Activated T-cell treated with anti-CD3 and anti-CD28 coated beads for 4 hours (primary cell): ENCODE measurements around the gene OVOL1.
A peak's percentile ranks its signal among the peaks of the same experiment; 100 is the strongest.
"Not testable (repeated sequence)": the region's sequence is repeated elsewhere in the genome, so short reads cannot be mapped to it uniquely, and the experiment has no call there.

Experiments used
- DNase-seq: peaks from one replicate; pipeline ENCODE4 v3.0.0-alpha.2; 2020

The OVOL1 gene

DNA sequence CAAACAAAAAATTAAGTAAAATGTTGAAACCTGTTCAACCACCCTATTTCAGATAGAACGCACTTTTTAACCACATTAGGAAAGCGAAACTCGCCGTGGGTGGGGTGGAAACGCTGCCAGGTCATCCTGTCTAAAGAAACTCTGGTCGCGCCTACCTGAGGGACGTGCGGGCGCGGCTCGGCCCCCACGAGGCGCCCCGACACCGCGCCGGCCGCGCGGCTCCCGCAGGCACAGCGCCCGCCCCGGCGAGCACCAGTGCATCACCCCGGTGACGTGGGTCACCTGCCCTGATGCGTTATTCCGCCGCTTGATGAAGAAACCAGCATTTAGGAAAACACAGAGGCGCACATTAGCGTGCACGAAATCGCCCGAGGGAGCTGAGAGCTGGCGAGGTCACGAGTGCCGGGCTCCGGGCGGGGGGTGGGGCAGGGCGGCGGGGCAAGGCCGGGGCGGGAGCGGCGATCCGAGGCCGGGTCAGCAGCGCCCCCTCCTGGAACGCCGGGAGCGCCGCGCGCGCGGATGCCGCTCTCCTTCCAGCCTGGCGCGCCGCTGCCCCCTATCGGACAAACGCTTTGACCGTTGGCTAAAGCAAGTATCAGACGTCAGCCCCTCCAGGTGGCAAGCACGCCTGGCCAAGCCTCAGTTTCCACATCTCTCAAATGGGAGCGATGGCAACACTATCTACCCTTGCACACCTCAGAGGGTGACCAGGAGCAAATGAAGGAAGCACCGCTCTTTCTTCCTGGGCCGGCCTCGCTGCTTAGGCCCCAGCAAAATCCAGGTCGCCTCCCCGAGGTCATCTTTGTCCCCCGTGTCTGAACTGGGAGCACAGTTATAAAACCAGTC, 31.2 kb downstream of the OVOL1 start:
- DNase-seq: peak; percentile 94

DNA sequence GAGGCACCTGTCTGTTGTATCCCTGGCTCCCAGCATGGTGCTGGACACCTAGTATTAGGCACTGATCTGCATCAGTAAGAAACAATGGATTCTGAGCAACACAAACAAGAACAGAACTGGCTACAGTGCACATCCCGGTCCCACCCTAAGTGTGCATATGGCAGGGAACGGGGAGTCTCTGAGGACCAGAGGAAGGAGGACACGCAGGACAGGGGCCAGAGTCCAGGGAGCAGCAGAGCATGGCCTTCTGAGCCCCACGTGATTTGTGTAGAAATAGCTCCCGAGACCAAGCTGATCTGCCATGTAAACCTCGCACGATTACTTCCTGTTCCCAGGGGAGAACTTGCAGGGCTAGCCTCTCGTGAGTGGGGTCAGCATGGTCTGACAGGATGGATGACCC, 34.2 kb downstream of the OVOL1 start:
- DNase-seq: no peak

DNA sequence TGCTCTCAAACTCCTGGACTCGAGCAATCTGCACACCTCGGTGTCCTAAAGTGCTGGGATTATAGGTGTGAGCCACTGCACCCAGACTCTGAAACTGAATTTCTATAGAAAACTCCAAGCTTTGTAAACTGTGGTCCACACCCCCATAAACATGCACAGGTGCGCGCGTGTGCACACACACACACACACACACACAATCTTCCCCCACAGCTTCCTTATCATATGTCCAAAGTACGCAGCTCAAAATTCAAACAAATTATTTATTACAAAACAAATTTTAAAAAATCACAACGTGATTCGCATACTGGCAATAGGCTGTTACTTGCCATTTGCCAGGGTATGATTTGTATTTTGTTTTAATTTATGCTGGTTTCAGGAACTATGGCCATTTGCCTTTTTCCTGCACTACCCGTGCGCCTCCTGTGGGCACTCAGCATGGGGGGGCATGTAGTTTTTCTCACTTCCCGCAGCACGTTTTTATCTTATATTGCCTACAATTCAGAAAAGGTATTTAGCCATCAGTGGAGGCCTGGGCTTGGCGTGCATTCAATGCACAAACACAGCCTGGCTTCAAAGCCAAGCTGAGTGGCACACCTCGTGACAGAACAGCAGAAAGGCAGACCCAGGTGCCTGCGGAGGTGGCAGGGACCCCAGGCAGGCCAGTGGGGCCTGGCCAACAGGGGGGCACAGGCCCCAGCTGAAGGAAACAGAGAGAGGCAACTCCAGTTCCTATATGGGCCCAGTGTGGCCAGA, 36.1 kb downstream of the OVOL1 start:
- DNase-seq: no peak

DNA sequence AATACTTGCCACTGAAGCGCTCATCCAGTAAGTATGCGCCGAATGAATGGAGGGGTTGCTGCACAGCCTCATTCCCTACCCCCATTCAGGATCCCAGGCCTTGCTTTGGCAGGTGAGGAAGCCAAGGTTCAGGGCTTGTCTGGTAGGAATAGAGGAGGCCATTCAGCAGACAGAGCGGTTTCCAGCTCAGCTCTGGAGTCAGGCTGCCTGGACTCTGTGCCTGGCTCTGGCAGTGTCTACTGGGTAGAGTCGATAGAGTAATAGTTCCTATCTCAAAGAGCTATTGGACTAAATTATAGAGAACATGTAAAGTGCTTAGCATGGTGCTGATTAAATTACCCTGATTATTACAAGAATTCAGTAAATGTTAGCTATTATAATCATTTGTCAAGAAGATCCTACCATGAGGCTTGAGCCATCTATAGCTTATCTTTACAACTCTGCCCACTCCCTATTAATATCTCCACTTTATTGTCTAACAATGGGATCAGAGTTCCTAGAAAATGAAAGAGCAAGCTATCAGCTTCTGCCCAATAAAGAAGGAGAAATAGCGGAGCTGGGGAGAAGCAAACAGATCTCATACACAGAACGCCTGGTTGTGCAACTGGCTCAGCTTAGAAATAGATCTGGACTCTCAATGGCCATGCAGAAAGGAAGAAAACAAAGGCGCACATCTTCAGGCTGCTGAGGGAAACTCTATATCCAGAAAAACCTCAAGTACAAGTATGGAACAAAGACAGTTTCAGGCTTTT, 40.3 kb downstream of the OVOL1 start:
- DNase-seq: no peak

- DNase-seq: no peak
These were observed 42.6 kb downstream of the OVOL1 start for GRCh38 chr11:65829459-65829858.

- DNase-seq: not testable (repeated sequence)
These were observed 45.4 kb downstream of the OVOL1 start for GRCh38 chr11:65832231-65832630.

- peak; percentile 93 for DNase-seq
These were observed 46.6 kb downstream of the OVOL1 start, which contains the start of gene SNX32 for GRCh38 chr11:65833297-65834030. SNX32 (plus strand) TSS chr11:65833963; CDS start chr11:65834066, 103 bp downstream.

DNA sequence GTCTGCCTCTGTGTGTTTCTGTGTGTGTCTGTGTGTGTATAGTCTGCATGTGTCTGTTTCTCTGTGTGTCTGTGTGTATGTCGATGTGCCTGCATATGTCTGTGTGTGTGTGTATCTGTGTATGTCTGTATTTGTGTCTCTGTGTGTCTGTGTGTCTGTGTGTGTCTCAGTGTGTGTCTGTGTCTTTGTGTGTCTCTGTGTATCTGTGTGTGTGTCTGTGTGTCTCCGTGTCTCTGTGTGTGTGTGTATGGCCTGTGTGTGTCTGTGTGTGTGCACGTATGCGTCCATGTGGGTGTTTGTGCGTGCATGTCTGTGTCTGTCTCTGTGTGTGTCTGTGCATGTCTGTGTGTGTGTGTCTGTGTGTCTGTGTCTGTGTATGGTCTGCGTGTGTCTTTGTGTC, 47.3 kb downstream of the OVOL1 start:
- no peak for DNase-seq

- DNase-seq: no peak
These were observed 55.3 kb downstream of the OVOL1 start for GRCh38 chr11:65842144-65842543.

DNA sequence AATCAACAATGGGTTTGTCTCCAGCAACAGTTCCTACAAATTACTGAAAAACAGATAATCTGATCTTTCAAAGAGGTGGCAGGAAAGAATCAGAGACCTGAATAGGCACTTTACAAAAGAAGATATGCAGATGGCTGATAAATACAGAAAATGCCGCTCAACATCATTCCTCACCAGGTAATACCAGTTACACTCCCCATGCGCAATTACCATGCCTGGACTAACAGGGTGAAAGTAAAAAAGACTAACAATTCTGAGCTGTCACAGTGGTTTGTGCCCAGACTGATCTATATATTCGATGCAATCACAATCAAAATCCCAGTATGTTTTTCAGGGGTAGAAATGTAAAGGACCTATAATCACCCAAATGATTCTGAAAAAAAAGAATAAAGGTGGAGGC, 56.9 kb downstream of the OVOL1 start:
- DNase-seq: no peak

GRCh38 chr11:65844231-65844872, 57.5 kb downstream of the OVOL1 start:
- DNase-seq: no peak
